ENCODE measurements around the gene RNF187. TPM values are rescaled to one million over a fixed set of nuclear protein-coding genes. Genes with fewer than 3 reads are reported as not detected.

The RNF187 gene
- total RNA-seq, 1 donor from 2014 or later = 94.8 TPM

- Mint-ChIP-seq H3K9me3 (ENCODE audit: low read depth) (no peaks in the 10 kb centered on the region), H3K4me1 (ENCODE audit: low read depth) (peaks cover 18% of the 10 kb centered on the region), H3K27me3 (peaks cover 24% of the 10 kb centered on the region), H3K27ac (peak overlapping the region; percentile 80), H3K36me3 (ENCODE audit: insufficient read depth) (no peaks in the 10 kb centered on the region), H3K4me3 (ENCODE audit: low read depth) (peak overlapping the region; percentile 69)
- DNase-seq (ENCODE audit: low spot score, unreplicated experiment) = no peak
- no peak for TF ChIP-seq CTCF (IDR thresholded peaks at IDR 0.05; ENCODE audit: unreplicated experiment)
Observed at GRCh38 chr1:228445490-228445842, 41.7 kb upstream of the RNF187 start.

DNA sequence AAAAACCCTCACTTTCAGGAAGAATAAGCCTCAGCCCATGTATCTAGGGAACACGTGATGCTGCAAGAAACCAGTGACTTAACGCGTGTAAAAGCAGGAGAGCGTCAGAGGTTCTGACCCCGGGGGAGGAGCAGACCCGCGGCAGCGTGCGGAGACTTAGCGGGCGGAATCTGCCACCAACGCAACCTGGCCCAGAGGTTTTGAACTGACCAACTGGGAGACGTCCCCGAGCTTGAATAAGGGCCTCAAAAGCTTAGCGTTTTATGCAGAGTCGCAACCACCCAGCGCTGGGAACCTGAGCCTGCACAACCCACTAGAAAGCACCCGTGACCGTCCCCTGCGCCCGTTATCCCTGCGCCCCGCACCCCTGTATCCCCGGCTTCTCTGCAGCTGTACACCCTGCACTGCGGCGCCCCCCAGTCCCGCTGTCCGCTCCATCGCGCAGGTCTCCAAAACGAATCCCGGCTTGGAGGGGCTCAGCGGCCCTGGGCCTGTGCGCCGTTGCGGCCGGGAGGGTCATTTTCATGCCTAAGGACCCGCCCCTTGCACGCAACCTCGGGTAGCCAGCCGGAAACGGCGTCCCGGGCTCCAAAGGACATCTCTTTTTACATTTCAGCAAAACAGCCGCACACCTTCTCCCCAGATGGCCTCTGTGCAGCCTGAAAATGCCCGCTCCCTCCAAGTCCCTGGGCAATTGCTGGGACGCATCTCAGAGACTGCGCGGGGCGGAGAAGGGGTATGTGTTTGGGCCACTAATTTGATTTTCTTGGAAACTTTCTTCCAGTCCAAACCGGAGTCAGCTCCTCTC is 41.1 kb upstream of the RNF187 start:
- Mint-ChIP-seq H3K4me1 (ENCODE audit: low read depth) (peaks cover 18% of the 10 kb centered on the region), H3K27ac (peak overlapping the region; percentile 80), H3K36me3 (ENCODE audit: insufficient read depth) (no peaks in the 10 kb centered on the region), H3K27me3 (peaks cover 18% of the 10 kb centered on the region), H3K4me3 (ENCODE audit: low read depth) (peak overlapping the region; percentile 69), H3K9me3 (ENCODE audit: low read depth) (no peaks in the 10 kb centered on the region)
- TF ChIP-seq CTCF (IDR thresholded peaks at IDR 0.05; ENCODE audit: unreplicated experiment) = no peak
- DNase-seq (ENCODE audit: low spot score, unreplicated experiment) = peak; percentile 17

GRCh38 chr1:228446852-228447251 is 40.3 kb upstream of the RNF187 start:
- H3K4me1 Mint-ChIP-seq (ENCODE audit: low read depth) = peaks cover 18% of the 10 kb centered on the region
- H3K9me3 Mint-ChIP-seq (ENCODE audit: low read depth) = no peaks in the 10 kb centered on the region
- DNase-seq (ENCODE audit: low spot score, unreplicated experiment) = no peak
- H3K36me3 Mint-ChIP-seq (ENCODE audit: insufficient read depth) = no peaks in the 10 kb centered on the region
- no peak for TF ChIP-seq CTCF (IDR thresholded peaks at IDR 0.05; ENCODE audit: unreplicated experiment)
- H3K27ac Mint-ChIP-seq = peak overlapping the region; percentile 29
- peak overlapping the region; percentile 69 for H3K4me3 Mint-ChIP-seq (ENCODE audit: low read depth)
- peaks cover 17% of the 10 kb centered on the region for H3K27me3 Mint-ChIP-seq

DNA sequence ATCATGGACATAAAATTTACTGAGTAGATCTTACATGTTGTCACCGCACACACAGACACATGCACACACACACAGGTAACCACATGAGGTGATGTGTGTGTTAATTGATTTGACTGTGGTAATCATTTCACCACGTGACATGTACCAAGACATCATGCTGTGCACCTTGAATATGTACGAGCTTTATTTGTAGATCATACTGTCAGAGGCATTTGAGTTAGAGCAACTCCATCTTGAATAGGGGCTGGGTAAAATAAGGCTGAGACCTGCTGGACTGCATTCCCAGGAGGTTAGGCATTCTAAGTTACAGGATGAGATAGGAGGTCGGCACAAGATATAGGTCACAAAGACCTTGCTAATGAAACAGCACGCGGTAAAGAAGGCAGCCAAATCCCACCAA is 38.8 kb upstream of the RNF187 start:
- H3K27me3 Mint-ChIP-seq = peaks cover 10% of the 10 kb centered on the region
- H3K27ac Mint-ChIP-seq = no peak overlapping the region
- no peak for DNase-seq (ENCODE audit: low spot score, unreplicated experiment)
- peaks cover 1% of the 10 kb centered on the region for H3K36me3 Mint-ChIP-seq (ENCODE audit: insufficient read depth)
- no peak overlapping the region for H3K4me3 Mint-ChIP-seq (ENCODE audit: low read depth)
- H3K9me3 Mint-ChIP-seq (ENCODE audit: low read depth) = no peaks in the 10 kb centered on the region
- TF ChIP-seq CTCF (IDR thresholded peaks at IDR 0.05; ENCODE audit: unreplicated experiment) = no peak
- H3K4me1 Mint-ChIP-seq (ENCODE audit: low read depth) = peaks cover 18% of the 10 kb centered on the region

- DNase-seq (ENCODE audit: low spot score, unreplicated experiment) = no peak
- no peak for TF ChIP-seq CTCF (IDR thresholded peaks at IDR 0.05; ENCODE audit: unreplicated experiment)
- Mint-ChIP-seq H3K36me3 (ENCODE audit: insufficient read depth) (peaks cover 3% of the 10 kb centered on the region), H3K9me3 (ENCODE audit: low read depth) (no peaks in the 10 kb centered on the region), H3K4me1 (ENCODE audit: low read depth) (peaks cover 16% of the 10 kb centered on the region), H3K27me3 (peaks cover 4% of the 10 kb centered on the region), H3K27ac (no peak overlapping the region), H3K4me3 (ENCODE audit: low read depth) (no peak overlapping the region)
Observed at GRCh38 chr1:228450200-228450599, 37.0 kb upstream of the RNF187 start.

Measured in progenitor cell of endocrine pancreas (in vitro differentiated cells).